Breast epithelium (tissue), 3 donors: ENCODE measurements around the gene TRAF3IP1.

Source experiments
- CTCF ChIP-seq, 3 donors: fragments of 450-650 bp; IDR thresholded peaks; one replicate each; pipeline ENCODE4 v1.5.1; 2016 to 2017; ENCODE audit warnings: antibody characterized with exemption in 3 of 3, mild to moderate bottlenecking in 3 of 3, moderate library complexity in 3 of 3
- POLR2A ChIP-seq: fragments of 450-650 bp; IDR thresholded peaks from one replicate; pipeline ENCODE4 v1.6.1; 2016; ENCODE audit warnings: antibody characterized with exemption, mild to moderate bottlenecking, moderate library complexity
- POLR2AphosphoS5 ChIP-seq, 3 donors: sonication (generic); formaldehyde crosslinking; IDR thresholded peaks; one replicate each; pipeline ENCODE4 v1.6.1; 2017; ENCODE audit warnings: antibody characterized with exemption in 3 of 3

GRCh38 chr2:238380336-238380735 lies 60.0 kb downstream of the TRAF3IP1 start:
- no peak for TF ChIP-seq CTCF (IDR thresholded peaks at IDR 0.05)
- TF ChIP-seq POLR2A, result no peak
- no peak for TF ChIP-seq POLR2AphosphoS5 (IDR thresholded peaks at IDR 0.05)
